HG03460 (cell line): ENCODE measurements around the gene ENAH.

Experiments used
- ATAC-seq: cut with Tn5 transposase; IDR thresholded peaks from one replicate; pipeline ENCODE4 v1.9.1; 2021; ENCODE audit not compliant: unreplicated experiment

ENAH gene

DNA sequence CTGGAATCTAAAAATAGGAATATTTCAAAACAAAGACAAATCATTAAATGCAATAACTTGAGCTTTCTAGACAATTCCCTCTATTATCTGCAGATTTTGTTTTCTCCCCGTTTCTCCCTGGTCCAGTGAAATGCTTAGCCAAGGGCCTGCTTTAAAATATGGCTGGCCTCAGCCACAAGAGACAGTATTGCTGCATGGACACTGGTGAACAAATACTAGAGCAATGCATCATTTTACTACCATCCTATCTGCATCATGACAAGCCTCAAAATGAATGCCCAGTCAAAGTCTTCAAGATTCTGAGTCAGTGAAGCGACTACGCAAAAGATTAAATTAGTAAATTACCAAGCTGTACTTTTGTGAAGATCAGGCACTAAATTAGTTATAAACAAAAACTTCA is 80.5 kb downstream of the ENAH start:
- ATAC-seq = no peak

DNA sequence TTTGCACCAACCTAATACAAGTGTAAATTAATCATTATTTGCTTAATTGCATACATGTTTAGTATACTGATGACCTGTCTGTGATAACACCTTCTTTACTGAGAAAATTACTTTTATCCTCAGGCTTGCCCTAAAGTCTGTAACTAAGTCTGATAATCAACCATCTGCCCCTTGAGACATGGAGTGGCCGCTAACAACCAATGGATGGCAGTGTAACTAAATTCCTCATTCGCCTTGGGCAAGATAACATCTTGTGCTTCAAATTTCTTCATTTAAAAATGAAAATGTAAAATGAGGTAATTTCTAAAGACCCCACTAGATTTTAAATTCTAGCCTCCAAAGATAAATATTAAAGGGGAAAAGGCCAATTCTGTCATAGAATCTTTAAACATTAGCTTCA is 85.1 kb downstream of the ENAH start:
- ATAC-seq = no peak

DNA sequence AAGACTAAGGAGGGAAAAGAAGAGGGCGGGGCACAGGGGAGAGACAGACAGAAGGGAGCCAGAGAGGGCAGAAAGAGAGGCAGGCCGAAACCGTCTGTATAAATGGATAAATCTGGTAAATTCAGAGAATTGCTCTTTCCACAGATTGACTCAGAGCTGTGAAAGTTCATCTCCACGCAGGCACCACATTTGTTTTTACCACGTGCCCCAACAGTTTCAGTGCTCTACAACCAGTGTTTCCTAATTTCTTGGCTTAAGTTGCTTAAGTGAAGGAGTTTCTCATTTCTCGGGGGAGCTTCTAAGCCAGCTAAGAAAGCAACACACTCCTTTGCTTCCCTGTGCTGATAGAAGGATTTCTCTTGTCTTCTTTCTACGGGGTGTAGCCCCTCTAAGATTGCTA is 87.1 kb downstream of the ENAH start:
- no peak for ATAC-seq

DNA sequence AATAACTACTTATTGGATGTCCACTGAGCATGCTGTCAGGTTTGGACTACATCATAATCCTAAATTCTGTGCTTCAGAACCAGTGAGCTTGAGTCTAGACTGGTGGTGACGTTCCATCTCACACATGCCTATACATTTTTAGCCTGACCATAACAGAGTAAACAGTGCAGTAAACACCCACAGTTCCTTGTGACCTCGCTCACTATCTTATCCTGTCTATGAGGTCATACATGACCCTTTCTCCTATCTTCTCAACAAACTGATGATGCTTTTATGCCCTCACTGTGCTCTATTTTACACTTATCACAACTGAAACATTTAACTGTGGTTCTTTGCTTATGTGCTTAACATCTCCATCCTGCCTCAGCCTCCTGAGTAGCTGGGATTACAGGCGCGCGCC is 91.2 kb downstream of the ENAH start:
- ATAC-seq = no peak

DNA sequence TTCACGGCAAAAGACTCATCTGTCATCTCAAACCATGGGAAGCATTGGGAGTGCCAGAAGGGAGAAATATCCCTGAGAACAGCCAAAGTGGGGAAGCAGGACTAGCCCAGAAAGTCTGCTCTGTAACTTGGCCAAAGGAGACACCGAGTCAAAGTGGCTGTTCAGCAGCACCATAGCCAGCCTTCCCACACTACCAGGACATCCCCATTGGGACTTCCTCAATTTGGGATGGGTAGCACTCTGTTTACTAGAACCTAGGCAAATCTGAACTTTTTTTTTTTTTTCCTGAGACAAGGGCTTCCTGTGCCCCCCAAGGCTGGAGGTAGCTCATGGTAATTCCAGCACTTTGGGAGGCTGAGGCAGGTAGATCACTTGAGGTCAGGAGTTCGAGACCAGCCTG is 93.0 kb downstream of the ENAH start:
- ATAC-seq = no peak

DNA sequence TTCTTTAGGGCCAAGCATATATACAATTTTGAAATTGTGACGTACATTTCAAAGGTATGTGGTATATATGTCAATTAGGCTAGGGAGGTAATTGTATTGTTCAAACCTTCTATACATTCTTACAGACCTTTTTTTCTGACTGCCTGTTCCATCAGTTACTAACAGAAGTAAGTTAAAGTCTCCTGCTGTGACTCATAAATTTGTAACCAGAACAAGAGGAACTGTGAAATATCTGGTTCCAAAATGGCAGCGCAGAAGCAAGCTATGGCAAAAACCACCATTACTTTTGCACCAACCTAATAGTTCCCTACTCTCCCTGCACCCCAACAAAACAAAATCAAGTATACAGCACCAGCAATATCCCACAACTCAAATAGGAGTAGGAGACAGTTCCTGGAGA is 93.6 kb downstream of the ENAH start:
- ATAC-seq = no peak

DNA sequence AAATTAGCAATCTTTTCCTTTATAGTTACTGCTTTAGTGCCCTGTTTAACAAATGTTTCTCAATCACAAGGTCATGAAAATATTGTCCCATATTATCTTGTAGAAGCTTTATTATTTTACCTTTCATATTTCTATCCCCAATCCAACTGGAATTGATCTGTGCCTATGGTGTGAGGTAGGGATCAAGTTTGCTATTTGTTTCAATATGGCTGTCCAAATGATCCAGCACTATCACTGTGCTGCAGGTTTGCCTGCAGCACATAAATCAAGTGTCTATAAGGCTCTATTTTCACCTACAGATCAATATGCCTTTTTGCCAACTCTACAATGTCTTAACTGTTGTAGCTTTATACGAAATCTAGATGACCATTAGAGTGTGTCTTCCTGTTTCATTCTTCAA is 96.2 kb downstream of the ENAH start:
- ATAC-seq = no peak

DNA sequence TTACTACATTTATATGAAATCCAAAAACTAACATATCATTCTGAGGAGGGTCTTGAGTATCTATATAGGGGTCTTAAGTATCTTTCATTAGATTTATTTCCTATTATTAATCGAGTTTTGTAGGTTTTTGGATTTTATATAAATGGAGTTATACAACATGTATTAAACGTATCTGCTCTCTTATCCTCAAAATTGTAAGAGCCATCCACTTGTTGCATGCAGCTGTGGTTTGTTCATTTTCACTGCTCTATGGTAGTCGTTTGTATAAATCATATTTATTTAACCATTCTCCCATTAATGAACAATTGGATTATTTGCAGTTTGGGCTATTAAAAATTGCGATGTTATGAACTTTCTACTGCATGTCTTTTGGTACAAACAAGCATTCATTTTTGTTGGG is 97.1 kb downstream of the ENAH start:
- no peak for ATAC-seq

DNA sequence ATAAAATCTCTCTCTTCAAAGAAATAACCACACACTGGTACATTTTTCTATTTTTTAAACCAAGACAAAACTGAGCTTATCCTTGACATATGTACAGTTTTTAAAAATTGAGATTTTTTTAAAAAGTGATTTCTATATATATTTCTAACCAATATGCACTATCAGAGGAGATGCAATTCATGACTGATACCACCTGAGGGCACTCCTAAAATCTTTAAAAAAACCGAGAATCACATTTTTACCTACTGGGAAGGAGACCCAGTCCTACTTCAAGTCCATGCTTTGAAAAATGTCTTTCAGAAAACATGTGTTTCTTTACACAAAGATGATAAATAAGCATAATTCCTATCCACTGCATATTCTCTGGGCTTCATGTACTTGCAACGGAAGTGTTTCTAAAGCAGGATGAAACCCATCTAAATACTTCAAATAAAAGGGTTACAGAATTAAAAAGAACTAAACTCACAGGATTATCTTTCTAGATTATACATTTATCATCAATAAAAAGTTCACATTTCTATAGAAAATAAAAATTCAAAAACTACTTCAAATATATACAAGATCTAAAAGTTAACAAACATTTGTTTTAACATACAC is 98.6 kb downstream of the ENAH start:
- no peak for ATAC-seq

DNA sequence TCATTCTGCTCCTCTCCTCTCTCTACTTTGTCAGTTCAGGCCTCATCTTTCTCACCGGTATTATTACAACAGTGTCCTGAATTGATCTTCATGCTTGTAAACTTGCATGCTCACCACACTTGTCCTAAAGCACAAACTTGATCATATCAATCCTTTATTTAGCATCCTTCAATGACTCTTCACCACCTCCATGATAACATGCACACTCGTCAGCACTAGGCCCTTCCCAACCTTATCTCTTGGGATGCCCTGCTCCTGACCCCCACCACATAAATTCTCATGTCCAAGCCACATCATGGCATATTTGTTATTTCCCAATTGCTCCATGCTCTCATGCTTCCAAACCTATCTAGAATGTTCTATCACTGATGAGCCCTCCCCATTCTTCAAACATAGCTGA is 103.1 kb downstream of the ENAH start:
- ATAC-seq = no peak

DNA sequence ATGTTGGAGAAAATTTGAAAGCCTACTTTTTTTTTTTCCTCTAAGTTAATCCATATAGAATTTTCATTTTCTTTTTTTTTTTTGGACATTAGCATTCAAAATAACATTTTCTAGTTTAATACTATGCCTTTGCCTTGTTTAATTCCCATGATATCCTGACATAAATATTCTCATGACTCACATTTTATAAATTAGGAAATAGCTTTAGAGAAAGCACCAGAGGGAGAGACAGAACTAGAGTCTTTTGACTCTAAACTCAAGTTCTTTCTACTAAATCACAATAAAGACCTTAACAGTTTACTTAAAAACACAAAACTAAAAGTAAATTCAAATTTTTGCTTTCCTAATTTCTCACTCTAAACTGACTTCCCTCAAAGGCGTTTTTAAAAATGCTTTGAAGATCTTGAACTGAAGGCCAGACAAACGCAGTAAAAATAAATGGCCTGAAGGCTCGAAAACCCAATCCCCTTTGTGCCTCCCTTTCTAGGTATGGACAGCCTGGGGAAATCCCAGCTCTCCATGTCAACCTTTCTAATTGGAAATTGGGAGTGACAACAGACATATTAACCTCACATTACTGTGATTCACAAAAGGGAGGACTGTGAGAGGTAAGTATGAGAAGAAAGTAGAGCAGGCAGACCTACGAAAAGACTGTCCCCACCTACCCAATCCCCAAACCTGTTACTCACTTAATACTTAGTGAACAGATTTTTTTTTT is 104.6 kb downstream of the ENAH start:
- ATAC-seq = no peak

DNA sequence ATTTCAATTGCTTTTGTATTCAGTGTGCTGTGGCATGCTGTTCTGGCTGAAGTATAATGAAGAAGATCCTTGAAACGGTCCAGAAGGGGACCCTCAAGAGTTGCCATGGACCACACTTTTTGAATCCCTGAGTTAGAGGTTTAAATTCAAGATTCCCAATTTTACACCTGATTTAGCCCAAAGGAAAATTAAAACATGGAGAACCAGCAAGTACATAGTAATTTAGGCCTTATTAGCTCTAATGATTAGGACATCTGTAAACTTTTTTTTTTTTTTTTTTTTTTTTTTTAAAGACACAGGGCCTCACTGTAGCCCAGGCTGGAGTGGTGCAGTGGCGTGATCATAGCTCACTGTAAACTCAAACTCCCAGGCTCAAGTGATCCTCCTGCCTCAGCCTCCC is 107.3 kb downstream of the ENAH start:
- no peak for ATAC-seq

DNA sequence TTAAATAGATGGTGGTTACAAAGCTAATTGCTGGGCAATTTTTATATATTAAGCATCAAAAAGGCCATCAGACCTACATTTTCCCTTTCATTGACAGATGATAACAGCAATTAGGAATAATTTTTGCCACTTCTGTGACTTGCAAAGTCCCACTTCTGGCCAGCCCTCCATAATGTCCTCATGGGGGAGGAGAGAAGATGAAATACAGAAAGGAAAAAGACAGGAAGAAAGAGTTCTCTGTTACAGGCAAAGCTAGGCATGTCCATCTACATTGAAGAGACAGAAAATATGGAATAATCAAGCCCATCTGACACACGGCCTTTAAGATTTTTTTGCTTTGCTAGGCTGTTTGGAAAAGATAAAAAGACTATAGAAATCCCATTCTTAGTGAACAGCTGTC is 108.0 kb downstream of the ENAH start:
- no peak for ATAC-seq

DNA sequence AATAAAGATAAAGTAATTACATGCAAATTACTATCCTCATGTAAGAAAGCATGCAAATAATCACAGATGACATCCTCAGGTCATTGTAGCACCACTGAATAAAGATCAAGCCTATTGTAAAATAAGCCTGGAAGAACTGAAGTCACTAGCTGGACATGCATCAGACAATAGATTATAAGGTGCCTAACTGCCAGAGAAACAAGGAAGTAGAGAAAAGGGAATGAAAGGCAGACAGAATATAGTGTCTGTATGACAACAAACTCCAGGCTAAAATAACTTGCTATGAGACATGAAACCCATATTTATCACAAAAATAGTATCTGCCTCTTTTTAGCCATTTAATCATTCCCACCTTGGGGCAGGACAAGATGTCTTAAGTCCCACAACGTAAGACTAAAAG is 108.7 kb downstream of the ENAH start:
- ATAC-seq = no peak

DNA sequence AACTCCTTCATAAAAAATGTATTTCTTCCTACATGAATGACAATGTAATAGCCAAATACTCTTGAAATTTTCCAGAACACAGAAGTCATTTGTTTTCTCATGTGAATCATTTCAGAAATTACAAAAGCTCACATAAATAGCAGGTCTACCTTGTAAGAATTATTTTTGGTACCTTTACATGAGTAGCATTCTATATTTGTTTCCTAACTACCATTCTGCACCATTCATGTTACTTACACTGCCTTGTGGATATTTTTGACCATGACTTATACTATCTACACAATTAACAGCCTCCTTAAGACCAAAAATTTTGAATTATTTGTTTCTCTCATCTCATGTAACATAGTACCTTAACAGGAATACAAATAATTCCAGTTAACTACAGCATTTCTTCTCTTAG is 109.6 kb downstream of the ENAH start:
- no peak for ATAC-seq

DNA sequence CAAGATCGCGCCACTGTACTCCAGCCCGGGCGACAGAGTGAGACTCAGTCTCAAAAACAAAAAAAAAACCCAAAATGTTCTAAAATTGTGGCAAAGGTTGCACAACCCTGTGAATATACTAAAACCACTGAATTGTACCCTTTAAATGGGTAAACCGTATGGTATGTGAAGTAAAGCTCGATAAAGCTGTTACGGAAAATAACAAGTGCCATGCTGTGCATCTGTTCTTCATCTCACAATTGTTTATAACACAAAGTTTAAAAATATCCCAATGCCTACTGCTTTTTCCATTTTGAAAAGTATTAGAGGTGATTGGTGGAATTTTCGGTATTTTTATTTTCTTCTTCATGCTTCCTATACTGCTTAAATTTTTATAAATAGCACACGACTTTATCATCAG is 111.5 kb downstream of the ENAH start:
- ATAC-seq = no peak

DNA sequence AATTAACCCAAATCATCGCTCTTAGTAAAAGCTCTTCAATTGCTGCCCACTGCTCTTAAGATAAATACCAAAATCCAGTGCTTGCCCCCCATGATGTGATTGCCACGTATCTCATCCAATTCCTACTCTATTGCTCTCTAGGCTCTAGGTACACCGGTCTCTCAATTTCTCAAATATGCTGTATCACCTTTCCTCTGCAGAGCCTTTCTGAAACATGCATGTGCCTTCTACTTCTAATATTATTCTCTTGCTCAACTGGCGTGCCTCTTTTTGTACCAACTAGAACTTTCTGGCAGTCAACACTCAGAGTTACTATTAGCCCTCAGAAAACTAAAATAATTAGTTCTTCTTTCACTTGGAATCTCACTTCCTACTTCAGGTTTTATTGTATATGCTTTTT is 113.3 kb downstream of the ENAH start:
- ATAC-seq = no peak

DNA sequence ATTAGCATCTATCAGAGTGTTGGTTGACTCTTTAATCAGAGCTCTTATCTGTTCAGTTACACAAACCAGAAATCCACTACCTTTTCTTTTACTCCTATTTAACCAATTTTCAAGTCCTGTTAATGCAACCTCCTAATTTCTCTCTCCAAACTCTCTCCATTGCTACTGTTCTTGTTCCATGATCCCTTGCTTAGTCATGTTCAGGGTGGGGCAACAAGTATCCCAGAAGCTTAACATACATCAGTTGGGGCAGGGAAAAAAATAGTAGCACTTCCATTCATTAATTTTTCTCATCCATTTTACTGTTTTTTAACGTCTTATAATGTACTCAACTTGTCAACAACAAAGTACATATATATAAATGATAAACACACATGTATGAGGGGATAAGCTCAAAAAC is 113.9 kb downstream of the ENAH start:
- ATAC-seq = no peak

DNA sequence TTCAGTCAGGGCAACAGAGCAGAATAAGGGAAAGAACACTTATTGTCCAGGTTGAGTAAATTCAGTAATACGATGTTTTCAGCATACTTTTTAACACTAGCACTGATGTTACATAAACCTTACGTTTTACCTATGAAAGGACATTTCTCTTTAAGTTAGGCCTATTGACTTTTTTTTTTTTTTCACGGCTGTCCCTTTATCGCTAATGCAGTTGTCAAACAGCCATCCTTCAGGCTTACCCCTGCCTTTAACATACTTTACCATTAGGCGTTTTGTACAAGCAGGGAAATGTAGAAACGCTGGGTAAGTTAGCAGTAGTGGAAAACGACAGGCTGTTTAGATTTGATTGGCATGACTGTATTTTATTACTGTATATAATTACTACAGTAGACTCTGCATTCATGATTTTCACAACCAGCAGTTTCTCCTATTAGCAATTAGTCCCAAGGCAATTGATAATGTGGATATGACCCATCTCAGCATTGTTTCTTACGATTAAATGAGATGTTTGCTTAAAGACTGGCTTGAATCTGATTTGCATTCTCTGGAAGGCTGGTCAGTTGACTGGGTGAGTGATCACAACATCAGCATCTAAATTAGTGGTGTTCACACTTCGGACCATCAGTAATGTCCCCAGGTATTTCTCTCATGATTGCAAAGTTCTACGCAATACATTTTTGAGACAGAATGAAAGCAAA is 115.2 kb downstream of the ENAH start:
- ATAC-seq = no peak

DNA sequence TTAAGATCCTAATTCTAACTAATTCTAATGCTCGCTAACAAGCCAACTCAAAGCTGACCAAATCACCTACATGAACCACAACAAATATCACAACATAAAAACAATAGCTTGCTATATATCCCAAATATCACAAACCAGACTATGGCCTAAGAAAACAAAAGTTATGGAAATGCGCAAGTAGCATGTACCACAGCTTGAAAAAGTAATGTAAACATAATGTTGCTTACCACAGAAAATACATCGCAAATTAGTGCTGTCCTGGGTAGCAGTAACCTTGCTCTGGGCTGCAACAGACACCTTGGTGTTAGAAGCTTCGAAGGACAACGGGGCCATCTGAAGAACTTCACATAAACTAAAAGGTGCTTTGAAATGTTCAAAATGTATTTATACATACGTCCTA is 117.6 kb downstream of the ENAH start:
- ATAC-seq = no peak

DNA sequence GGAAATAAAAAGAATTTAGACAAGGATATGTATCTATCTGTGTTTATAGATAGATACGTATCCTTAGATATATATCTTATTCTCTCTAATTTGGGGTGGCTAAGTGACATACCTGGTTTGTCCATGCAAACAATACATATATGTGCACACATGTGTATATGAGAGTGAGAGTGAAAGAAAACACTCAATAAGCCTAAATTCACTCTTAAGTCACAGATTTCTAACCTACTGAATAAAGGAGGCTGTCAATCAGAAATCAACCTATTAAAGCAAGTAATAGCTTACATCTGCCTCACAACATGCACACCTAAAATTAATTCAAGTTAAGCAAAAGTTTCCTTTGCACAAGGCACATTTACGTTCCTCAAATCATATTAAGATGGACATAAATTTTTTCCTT is 118.2 kb downstream of the ENAH start:
- no peak for ATAC-seq

DNA sequence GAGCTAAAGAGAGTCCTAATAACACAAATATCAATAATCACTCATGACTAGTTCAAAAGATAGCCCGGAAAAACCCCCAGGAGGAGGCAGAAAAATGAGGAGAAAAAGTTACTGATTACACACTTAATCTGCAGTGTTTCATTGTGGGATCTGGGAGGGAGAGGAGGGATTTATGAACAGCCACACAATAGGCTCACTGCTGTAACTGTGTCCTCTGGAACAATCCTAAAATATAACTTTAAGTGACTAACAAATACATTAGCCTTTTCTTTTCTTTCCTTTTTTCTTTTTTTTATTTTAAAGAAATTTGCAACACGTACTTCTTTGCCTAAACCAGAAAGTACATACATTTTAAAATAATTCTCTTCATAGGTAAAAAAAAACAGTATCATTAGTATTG is 118.8 kb downstream of the ENAH start:
- ATAC-seq = no peak

DNA sequence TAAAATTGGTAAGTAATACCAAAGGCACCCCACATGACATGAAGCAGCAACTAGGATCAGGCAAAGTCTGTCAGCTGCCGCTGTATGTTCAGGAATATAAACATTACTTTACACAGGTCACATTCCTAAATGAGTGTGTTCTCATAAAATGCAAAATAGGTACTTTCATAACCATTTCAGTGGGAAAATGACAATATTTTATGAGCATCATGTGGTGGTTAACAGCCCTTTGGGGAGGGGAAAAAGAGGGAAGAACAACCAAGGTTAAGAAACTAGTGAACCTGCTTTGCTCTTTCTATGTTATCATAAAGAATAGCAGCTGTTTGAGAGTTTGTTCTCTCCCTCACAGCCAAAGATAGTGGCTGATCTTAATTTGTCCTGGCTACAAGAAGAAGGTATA is 119.7 kb downstream of the ENAH start:
- no peak for ATAC-seq
